ENCODE data around the gene SSB. TPM values are rescaled to one million over a fixed set of nuclear protein-coding genes. Genes with fewer than 3 reads are reported as not detected.
"Not testable (repeated sequence)": the region's sequence is repeated elsewhere in the genome, so short reads cannot be mapped to it uniquely, and the experiment has no call there.

Gene SSB
- total and polyA plus RNA-seq, 4 experiments from 2014 or later, result 112 to 149 (median 113) TPM

DNA sequence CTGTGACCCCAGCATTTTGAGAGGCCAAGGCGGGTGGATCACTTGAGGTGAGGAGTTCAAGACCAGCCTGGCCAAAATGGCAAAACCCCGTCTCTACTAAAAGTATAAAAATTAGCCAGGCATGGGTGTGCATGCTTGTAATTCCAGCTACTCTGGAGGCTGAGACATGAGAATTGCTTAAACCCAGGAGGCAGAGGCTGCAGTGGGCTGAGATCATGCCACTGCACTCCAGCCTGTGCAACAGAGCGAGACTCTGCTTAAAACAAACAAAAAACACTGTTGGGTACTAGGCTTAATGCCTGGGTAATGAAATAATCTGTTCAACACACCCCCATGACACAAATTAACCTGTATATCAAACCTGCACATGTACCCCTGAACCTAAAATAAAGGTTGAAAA lies 37.9 kb upstream of the SSB start:
- intact Hi-C loops (cut with micrococcal nuclease); DNase-seq; H3K27me3 Mint-ChIP-seq; POLR2A ChIA-PET (ENCODE audit: partially characterized antibody); H3K36me3 ChIP-seq (ENCODE audit: insufficient read depth, low read length); H3K4me3 ChIP-seq (ENCODE audit: low read length in 2 of 2); H3K4me3 Mint-ChIP-seq; H3K9me3 ChIP-seq (ENCODE audit: control insufficient read depth in 1 of 2, low read length in 2 of 2); H3K36me3 Mint-ChIP-seq; H3K27ac Mint-ChIP-seq; H3K9me3 Mint-ChIP-seq; CTCF ChIA-PET (ENCODE audit: partially characterized antibody); H3K27ac ChIP-seq (ENCODE audit: low read depth, low read length); H3K4me1 ChIP-seq (ENCODE audit: insufficient read depth, low read length); H3K27me3 ChIP-seq (ENCODE audit: insufficient read depth, low read length): not testable (repeated sequence)
- H3K4me1 Mint-ChIP-seq, result peaks cover 5 to 15% (median 9%) of the 10 kb centered on the region in 4 donors

DNA sequence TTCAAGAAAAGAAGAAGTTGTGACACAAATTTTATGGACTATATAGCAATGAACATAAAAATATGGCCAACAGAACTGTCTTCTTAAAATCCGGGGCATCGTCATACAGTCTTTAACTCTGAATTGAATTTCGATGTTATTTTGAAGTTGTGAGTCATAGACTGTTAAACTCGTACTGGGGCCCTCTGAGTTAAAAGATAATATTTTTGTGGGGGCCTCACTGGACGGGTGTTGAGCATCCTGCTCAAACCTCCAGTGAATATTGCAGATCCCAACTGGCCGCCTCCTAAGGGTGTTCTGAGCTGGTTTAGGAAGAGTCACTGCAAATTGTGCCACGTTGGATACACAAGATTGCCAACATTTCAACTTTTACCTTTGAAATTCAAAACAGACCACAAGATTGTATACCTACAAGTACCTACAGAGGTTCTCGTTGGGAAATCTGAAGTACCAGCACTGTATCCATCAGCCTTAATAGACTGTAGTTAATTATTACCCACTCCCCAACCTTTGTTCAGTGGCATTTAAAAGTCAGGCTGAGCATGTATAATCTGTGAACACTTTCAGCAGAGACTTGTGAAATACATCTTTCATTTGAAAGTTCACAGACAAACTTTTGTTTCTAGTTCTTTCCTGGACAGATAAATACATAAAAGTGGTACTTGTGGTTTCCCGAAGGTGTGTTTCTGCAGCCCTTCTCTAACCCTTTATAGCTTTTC lies 37.3 kb upstream of the SSB start:
- CTCF ChIA-PET (ENCODE audit: partially characterized antibody), result no interaction called here
- H3K36me3 ChIP-seq (ENCODE audit: insufficient read depth, low read length), result no peaks in the 10 kb centered on the region
- Mint-ChIP-seq H3K36me3 (no peaks in the 10 kb centered on the region), H3K27me3 (peaks cover 0 to 2% of the 10 kb centered on the region in 2 donors), H3K4me3 (peak overlapping the region in 1 of 8 donors; percentile 17), H3K27ac (peak overlapping the region in 5 of 7 donors; percentile 10 to 71 (median 25)), H3K4me1 (peaks cover 5 to 15% (median 9%) of the 10 kb centered on the region in 4 donors), H3K9me3 (no peaks in the 10 kb centered on the region)
- H3K4me1 ChIP-seq (ENCODE audit: insufficient read depth, low read length), result no peaks in the 10 kb centered on the region
- POLR2A ChIA-PET (ENCODE audit: partially characterized antibody), result no interaction called here
- DNase-seq, result no peak
- no peaks in the 10 kb centered on the region for H3K9me3 ChIP-seq (ENCODE audit: control insufficient read depth in 1 of 2, low read length in 2 of 2)
- intact Hi-C loops (cut with micrococcal nuclease), result no loop called here
- no peaks in the 10 kb centered on the region for H3K27me3 ChIP-seq (ENCODE audit: insufficient read depth, low read length)
- H3K4me3 ChIP-seq (ENCODE audit: low read length in 2 of 2), result no peak overlapping the region
- H3K27ac ChIP-seq (ENCODE audit: low read depth, low read length), result no peak overlapping the region

- ChIA-PET CTCF (ENCODE audit: partially characterized antibody) (no interaction called here), POLR2A (ENCODE audit: partially characterized antibody) (no interaction called here)
- H3K9me3 Mint-ChIP-seq, result no peaks in the 10 kb centered on the region
- Histone ChIP-seq H3K9me3 (ENCODE audit: control insufficient read depth in 1 of 2, low read length in 2 of 2) (no peaks in the 10 kb centered on the region), H3K4me1 (ENCODE audit: insufficient read depth, low read length) (no peaks in the 10 kb centered on the region), H3K36me3 (ENCODE audit: insufficient read depth, low read length) (no peaks in the 10 kb centered on the region), H3K4me3 (ENCODE audit: low read length in 2 of 2) (no peak overlapping the region), H3K27me3 (ENCODE audit: insufficient read depth, low read length) (no peaks in the 10 kb centered on the region), H3K27ac (ENCODE audit: low read depth, low read length) (no peak overlapping the region)
- DNase-seq, result no peak
- peaks cover 5 to 15% (median 10%) of the 10 kb centered on the region in 4 donors for H3K4me1 Mint-ChIP-seq
- H3K4me3 Mint-ChIP-seq, result peak overlapping the region in 1 of 8 donors; percentile 17
- no peaks in the 10 kb centered on the region for H3K36me3 Mint-ChIP-seq
- intact Hi-C loops (cut with micrococcal nuclease), result no loop called here
- peak overlapping the region in 4 of 7 donors; percentile 13 to 71 (median 28) for H3K27ac Mint-ChIP-seq
- peaks cover 0 to 2% of the 10 kb centered on the region in 2 donors for H3K27me3 Mint-ChIP-seq
These were observed 36.7 kb upstream of the SSB start for GRCh38 chr2:169761970-169762292.

- H3K27ac Mint-ChIP-seq, result no peak overlapping the region
- H3K4me1 ChIP-seq (ENCODE audit: insufficient read depth, low read length), result peaks cover 19% of the 10 kb centered on the region
- H3K4me1 Mint-ChIP-seq, result peaks cover 14 to 29% (median 21%) of the 10 kb centered on the region in 4 donors
- no peaks in the 10 kb centered on the region for H3K9me3 Mint-ChIP-seq
- H3K36me3 Mint-ChIP-seq, result no peaks in the 10 kb centered on the region
- H3K27ac ChIP-seq (ENCODE audit: low read depth, low read length), result no peak overlapping the region
- H3K27me3 Mint-ChIP-seq, result peaks cover 4 to 15% of the 10 kb centered on the region in 2 donors
- H3K27me3 ChIP-seq (ENCODE audit: insufficient read depth, low read length), result no peaks in the 10 kb centered on the region
- POLR2A ChIA-PET (ENCODE audit: partially characterized antibody), result no interaction called here
- intact Hi-C loops (cut with micrococcal nuclease), result no loop called here
- no peak overlapping the region for H3K4me3 Mint-ChIP-seq
- DNase-seq, result no peak
- H3K9me3 ChIP-seq (ENCODE audit: control insufficient read depth in 1 of 2, low read length in 2 of 2), result no peaks in the 10 kb centered on the region
- H3K36me3 ChIP-seq (ENCODE audit: insufficient read depth, low read length), result no peaks in the 10 kb centered on the region
- CTCF ChIA-PET (ENCODE audit: partially characterized antibody), result interaction anchor here (0.9 to 2.2 kb wide), 3 partner anchors 9 to 656 kb away, joined by 3 to 6 read pairs (median 4); partner anchors contain the start of gene BBS5
- H3K4me3 ChIP-seq (ENCODE audit: low read length in 2 of 2), result no peak overlapping the region
These were observed 33.1 kb upstream of the SSB start for GRCh38 chr2:169765523-169765922.

DNA sequence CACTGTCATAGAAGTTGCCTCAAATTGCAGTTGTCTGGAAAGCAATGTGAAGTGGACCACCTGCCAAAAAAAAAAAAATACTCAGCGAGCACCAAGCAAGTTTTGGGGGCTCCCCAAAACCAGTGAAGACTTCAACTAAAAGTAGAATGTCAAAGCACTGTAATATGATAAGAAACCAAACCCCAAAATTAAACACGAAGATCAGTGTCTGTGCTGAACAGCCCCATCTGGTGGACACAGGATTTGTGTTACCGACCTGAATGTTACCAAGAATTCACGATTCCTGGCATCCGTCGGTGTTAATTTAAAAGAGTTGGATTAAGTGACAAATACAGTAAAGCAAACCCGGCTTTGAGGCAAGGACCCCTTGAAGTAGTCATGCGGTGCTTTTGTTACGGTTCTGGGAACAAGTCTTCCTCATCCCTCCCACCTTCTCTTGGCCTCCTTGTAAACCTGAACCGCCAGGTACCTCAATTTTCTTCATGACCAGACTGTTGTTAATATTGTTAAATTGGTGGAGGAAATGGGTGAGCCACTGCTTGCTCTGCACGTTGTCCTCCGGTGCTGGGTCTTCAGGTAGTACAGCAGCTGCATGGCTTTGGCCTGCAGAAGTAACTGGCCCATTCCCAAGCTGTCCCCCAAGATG lies 31.3 kb upstream of the SSB start:
- no peak overlapping the region for H3K27ac ChIP-seq (ENCODE audit: low read depth, low read length)
- H3K4me3 ChIP-seq (ENCODE audit: low read length in 2 of 2), result no peak overlapping the region
- intact Hi-C loops (cut with micrococcal nuclease), result no loop called here
- Mint-ChIP-seq H3K27me3 (peaks cover 4 to 15% of the 10 kb centered on the region in 2 donors), H3K36me3 (no peaks in the 10 kb centered on the region), H3K4me3 (peak overlapping the region; percentile 22 to 68 (median 54)), H3K9me3 (no peaks in the 10 kb centered on the region), H3K27ac (peak overlapping the region in 3 of 7 donors; percentile 20 to 57 (median 20)), H3K4me1 (peaks cover 8 to 20% (median 13%) of the 10 kb centered on the region in 4 donors)
- no peaks in the 10 kb centered on the region for H3K27me3 ChIP-seq (ENCODE audit: insufficient read depth, low read length)
- peaks cover 19% of the 10 kb centered on the region for H3K4me1 ChIP-seq (ENCODE audit: insufficient read depth, low read length)
- no peaks in the 10 kb centered on the region for H3K9me3 ChIP-seq (ENCODE audit: control insufficient read depth in 1 of 2, low read length in 2 of 2)
- ChIA-PET POLR2A (ENCODE audit: partially characterized antibody) (no interaction called here), CTCF (ENCODE audit: partially characterized antibody) (interaction anchor here (0.6 to 1.6 kb wide), 4 partner anchors 9 to 658 kb away, joined by 3 to 10 read pairs (median 3); partner anchors contain the start of gene UBR3)
- DNase-seq, result peak; percentile 48 to 59 (median 56)
- no peaks in the 10 kb centered on the region for H3K36me3 ChIP-seq (ENCODE audit: insufficient read depth, low read length)

DNA sequence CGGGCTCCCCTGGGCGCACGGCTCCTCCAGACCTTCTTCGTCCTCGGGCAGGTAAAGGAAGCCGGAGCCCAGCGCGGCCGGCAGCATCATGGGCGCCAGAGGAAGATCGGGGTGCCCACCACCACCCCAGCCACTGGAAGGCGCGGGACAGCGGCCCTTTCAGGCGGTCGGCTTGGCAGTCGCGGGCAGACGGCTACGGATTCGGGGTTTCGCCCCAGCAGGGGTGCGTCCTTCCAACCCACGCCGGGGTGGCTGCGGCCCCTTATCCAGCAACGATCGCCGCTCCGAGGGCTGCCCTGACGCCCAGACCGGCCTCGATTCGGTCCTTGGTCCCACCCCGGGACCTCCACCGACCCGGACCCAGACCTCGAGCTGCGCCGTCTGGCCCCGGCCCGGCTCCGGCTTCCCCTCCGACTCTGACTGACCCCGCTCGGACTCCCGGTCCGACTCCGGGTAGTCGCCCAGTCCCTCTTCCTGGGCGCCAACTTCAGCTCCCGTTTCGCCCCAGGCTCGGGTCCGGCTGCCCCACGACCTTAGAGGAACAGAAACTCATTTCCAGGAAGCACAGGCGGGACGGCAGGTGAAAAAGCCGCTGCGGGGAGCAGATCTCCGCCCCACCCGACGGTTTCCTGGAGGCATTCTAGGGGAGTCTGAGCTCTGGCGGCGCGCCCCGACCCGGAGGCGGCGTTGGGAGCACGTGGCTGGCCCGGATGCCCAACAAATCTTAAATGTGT lies 30.2 kb upstream of the SSB start:
- ChIA-PET CTCF (ENCODE audit: partially characterized antibody) (interaction anchor here (0.6 to 1.6 kb wide), 6 partner anchors 10 to 659 kb away, joined by 3 to 10 read pairs (median 3); partner anchors contain the start of gene UBR3), POLR2A (ENCODE audit: partially characterized antibody) (interaction anchor here (0.6 kb wide), 1 partner anchor 24 kb away, joined by 3 read pairs; no protein-coding TSS in a partner anchor)
- Histone ChIP-seq H3K4me3 (ENCODE audit: low read length in 2 of 2) (peak overlapping the region in 1 of 2 donors; percentile 29), H3K27ac (ENCODE audit: low read depth, low read length) (no peak overlapping the region), H3K36me3 (ENCODE audit: insufficient read depth, low read length) (no peaks in the 10 kb centered on the region), H3K9me3 (ENCODE audit: control insufficient read depth in 1 of 2, low read length in 2 of 2) (no peaks in the 10 kb centered on the region), H3K27me3 (ENCODE audit: insufficient read depth, low read length) (no peaks in the 10 kb centered on the region), H3K4me1 (ENCODE audit: insufficient read depth, low read length) (peaks cover 19% of the 10 kb centered on the region)
- Mint-ChIP-seq H3K36me3 (no peaks in the 10 kb centered on the region), H3K4me3 (peak overlapping the region; percentile 71 to 89 (median 80)), H3K27ac (no peak overlapping the region), H3K4me1 (peaks cover 7 to 17% (median 13%) of the 10 kb centered on the region in 4 donors), H3K27me3 (peaks cover 4 to 15% of the 10 kb centered on the region in 2 donors), H3K9me3 (no peaks in the 10 kb centered on the region)
- peak; percentile 15 to 53 (median 29) for DNase-seq
- intact Hi-C loops (cut with micrococcal nuclease), result no loop called here

- Mint-ChIP-seq H3K27me3 (peaks cover 4 to 15% of the 10 kb centered on the region in 2 donors), H3K36me3 (no peaks in the 10 kb centered on the region), H3K27ac (no peak overlapping the region), H3K9me3 (no peaks in the 10 kb centered on the region), H3K4me3 (no peak overlapping the region), H3K4me1 (peaks cover 7 to 17% (median 13%) of the 10 kb centered on the region in 4 donors)
- Histone ChIP-seq H3K27ac (ENCODE audit: low read depth, low read length) (no peak overlapping the region), H3K4me1 (ENCODE audit: insufficient read depth, low read length) (peaks cover 19% of the 10 kb centered on the region), H3K36me3 (ENCODE audit: insufficient read depth, low read length) (no peaks in the 10 kb centered on the region), H3K9me3 (ENCODE audit: control insufficient read depth in 1 of 2, low read length in 2 of 2) (no peaks in the 10 kb centered on the region), H3K27me3 (ENCODE audit: insufficient read depth, low read length) (no peaks in the 10 kb centered on the region), H3K4me3 (ENCODE audit: low read length in 2 of 2) (no peak overlapping the region)
- CTCF ChIA-PET (ENCODE audit: partially characterized antibody), result interaction anchor here (0.9 kb wide), 1 partner anchor 172 kb away, joined by 3 read pairs; no protein-coding TSS in a partner anchor
- DNase-seq, result no peak
- POLR2A ChIA-PET (ENCODE audit: partially characterized antibody), result no interaction called here
- intact Hi-C loops (cut with micrococcal nuclease), result no loop called here
These were observed 27.6 kb upstream of the SSB start for GRCh38 chr2:169771021-169771420.
